Measurements from ENCODE around the gene STK39. TPM values are rescaled to one million over a fixed set of nuclear protein-coding genes. Genes with fewer than 3 reads are reported as not detected.

The STK39 gene
- polyA plus RNA-seq, 3 donors, result 33.3 to 34.8 (median 34.6) TPM

DNA sequence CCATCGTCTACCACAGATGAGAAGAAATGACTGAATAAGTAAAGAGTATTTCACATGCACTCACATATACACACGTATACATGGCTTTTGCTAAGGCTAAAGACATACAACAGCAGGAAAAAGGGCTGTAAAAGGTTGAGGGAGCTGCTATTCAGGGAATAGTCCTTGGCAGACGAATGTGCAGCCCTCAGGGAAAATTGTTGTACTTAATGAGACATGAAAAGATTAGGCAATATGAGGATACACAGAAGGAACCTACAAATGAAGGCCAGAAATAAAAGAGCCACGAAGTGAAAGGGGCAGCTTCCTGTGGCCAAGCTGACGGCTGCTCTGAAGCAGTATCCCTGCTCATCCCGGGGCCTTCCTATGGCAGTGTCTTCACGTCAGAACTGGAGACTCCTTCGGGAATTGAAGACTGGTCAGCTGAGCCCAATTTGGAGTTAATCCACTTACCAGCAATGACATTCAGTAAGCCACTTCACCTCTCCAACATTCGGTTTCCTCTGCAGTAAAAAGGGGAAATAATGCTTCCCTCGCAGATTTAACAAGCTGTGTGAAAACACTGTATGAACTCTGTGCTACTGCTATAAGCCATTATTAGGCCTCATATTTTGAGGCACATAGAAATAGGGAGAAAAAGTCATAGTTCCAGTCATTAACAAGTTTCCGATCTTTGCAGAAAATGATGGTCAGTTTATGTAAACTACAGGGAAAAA lies 221.8 kb downstream of the STK39 start:
- DNase-seq (ENCODE audit: low read depth in 3 of 3, low spot score in 2 of 3), result no peak

DNA sequence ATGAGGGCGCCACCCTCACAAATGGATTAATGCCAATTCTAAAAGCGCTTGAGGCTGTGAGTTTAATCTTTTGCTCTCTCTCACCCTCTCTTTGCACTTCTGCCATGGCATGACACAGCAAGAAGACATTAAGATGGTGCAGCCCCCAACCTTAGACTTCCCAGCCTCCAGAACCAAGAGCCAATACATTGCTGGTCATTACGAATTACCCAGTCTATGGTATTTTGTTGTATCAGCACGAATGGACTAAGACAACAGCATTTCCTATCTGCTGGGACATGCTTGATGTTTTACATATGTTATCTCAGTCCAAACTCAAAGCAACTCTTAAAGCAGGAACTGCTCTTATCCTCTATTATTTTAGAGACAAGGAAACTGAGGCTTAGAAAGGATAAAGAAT lies 222.9 kb downstream of the STK39 start:
- DNase-seq (ENCODE audit: low read depth in 3 of 3, low spot score in 2 of 3), result no peak

DNA sequence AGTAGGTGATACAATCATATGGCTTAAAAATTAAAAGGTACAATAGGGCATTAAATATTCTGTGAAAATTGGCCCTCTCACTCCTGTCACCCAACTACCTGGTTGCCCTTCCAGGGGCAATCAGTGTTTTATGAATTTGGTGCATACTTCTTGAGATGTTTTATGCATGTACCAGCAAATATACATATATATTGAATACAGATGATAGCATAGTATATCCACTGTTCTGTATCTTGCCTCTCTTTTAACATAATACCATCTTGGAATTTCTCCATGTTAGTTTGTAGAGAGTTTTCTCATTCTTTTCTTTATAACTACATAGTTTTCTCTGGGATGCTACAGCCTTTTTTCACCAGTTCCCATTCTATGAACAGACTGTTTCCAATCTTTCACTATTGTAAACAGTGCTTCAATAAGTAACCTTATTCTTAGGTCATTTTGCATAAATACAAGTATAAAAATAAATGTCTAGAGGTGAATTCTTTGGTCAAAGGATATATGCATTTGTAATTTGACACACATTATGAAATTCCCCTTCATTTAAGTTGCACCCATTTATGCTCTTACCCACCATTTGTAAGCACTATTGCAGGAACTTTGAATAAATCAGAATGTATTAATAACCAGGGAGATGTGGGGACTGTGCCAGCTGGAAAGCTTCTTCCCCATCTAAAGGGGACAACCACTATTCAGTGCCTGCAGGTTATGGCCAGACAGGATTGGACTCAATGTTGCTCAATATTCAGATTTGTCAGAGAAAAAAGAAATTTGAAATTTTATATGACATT lies 225.4 kb downstream of the STK39 start:
- DNase-seq (ENCODE audit: low read depth in 3 of 3, low spot score in 2 of 3), result no peak

DNA sequence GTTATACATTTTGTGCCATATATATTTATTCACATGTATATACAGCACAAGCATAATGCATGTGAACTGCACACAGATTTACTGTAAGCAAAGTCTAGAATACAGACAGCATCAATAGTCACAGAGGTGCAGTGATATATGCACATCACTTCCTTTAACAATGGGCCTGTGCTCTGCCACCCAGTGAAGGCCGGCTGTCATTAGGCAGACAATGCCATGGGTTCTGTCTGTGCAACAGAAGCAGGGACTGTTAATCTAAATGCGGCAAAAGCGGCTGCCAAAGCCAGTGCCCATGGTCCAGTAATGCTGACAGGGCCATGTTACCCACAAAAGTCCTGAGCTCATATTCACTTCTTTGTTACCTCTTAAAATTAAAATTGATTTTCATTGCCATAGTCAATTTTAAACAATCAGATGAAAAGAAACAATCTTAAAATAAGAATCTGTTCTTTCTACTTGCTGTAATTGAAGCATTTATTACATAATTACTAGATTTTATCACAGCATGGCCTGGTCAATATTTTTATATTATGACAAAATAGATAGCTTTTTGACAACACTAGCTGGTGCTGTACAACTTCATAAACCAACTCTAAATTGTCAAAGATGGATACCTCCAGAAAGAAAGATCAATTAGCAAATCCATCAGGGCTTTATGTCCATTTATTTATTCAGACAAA lies 232.0 kb downstream of the STK39 start:
- no peak for DNase-seq (ENCODE audit: low read depth in 3 of 3, low spot score in 2 of 3)

DNA sequence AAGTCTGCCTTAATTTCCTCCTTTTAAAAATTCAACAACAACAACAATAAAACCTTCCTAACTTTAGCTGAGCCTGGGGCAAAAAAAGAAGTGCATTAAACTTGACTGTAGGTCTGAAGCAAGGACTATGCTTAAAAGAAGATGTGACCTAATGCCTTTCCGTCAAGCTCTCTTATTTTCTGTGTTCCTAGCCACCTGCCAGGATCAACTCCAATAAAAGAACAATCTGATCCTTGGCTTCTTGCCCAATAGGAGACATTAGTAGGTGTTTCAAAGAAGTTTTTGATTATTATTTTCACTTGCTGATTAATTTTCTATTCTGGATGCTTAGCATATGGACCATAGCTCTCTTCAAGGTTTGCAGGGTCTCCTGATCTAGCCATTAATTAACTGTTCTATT lies 237.5 kb downstream of the STK39 start:
- no peak for DNase-seq (ENCODE audit: low read depth in 3 of 3, low spot score in 2 of 3)

DNA sequence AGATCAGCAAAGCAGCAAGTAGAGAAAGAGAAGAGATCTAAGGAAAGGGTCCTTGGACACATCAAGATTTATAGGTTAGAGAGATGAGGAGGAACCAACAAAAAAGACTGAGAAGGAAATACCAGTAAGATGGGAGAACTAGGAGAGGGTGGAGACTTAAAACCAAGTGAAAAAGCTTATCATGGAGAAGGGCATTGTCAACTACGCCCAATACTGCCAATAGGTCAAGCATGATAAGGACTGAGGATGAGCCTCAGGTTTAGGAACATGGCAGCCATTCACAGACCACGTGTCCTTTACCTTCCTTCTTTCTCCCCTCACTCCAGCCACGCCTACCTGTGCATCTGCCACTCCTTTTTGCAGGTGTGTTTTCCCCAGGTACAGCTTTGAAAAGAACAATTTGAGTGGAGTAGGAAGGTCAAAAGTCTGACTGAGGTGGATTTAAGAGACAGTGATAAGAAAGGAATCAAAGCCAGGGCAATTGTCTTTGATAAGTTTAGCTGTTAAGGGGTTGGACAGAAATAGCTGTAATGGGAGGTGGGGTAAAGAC lies 238.7 kb downstream of the STK39 start:
- DNase-seq (ENCODE audit: low read depth in 3 of 3, low spot score in 2 of 3), result no peak

DNA sequence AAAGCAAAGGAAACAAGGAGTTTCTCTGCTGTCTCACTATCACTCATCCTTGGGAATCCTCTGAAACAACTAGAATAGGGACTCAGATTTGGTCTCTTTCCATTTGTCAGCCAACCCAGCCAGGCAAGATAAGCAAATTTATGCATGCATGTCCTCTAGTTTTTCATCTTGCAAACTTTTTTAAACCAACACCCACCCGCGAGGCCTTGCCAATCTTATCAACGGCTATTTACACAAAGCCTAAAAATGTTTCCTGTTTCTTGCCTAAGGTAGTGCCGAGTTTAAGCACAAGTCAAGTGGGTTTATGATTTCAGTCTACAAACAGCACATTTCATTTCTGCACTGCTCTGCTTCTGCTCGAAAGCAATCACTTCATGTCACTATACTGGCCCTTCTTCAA lies 240.9 kb downstream of the STK39 start:
- DNase-seq (ENCODE audit: low read depth in 3 of 3, low spot score in 2 of 3), result no peak

DNA sequence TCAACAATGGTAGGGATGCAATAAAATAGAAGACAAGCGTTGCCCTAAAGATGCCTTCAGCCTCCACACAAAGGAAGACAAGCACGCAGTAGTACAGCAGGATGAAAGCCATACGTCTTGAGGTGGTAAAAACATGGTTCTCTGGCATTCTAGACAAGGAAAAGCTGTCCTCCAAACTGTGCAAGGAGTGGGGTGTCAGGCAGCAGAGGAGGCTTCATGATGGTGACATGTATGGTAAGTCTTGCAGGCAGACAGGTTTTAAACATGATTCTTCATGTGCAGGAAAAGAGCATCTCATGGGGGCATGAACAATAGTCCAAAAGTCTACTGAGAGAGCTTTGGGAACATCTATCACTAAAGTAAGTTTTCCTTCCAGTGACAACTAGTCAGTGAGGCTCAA lies 241.8 kb downstream of the STK39 start:
- DNase-seq (ENCODE audit: low read depth in 3 of 3, low spot score in 2 of 3), result no peak

DNA sequence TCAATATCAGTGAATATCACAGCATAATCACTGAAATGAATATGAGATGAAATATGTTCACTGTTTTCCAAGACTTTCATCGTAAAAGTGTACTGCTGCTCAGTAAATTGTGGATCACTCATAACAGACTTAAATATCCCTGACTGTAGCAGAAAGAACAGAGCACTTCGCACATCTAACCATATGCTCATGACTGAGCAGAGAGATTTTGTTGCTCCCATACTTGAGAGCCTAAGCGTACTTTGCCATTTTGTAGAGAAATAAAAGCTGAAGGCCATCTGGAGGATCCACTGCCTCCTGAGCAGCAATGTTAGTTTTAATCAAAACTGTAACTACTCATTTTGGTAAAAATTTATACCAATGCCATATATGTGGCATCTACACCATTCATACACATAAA lies 243.5 kb downstream of the STK39 start:
- DNase-seq (ENCODE audit: low read depth in 3 of 3, low spot score in 2 of 3), result no peak

DNA sequence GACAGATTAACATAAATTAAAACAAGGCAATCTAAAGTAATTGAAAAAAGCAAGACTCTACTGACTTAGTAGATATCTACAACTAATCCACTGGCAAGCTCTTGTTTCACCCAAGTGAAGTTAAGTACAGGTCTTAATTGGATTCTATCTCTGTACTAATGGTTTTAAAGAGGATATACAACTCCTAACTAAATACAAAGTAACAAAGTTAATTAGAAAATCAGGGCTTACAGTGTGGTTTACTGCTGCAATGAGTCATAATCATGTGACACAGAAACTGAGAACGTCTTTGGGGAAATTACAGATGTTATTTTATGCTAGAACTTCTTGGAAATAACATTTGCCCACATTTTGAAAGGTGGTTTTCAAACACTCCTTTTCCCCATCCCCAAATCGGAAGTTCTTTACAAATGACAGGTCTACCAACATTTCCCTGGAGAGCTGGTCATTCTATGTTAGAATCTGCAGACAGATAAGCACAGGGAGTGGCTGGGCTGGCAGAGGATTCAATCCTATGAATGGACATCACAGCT lies 245.3 kb downstream of the STK39 start:
- no peak for DNase-seq (ENCODE audit: low read depth in 3 of 3, low spot score in 2 of 3)

DNA sequence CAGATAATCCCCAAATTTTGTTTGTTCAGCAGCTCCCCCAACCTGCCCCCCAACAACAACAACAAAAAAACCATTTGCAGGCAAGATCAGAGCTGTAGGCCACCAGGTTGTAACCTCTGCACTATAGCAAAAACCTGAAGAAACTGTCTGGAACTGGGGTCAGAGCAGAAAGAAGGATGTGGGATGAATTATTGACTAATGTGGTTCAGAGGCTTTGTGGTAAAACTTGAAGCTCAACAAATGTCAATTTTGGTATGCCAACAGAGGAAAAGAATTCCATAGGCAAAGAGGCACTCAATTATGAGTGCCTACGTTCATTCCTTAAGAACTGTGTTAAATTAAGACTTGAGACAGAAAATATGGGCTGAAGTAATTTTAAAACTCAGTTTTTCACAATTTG lies 255.1 kb downstream of the STK39 start:
- DNase-seq (ENCODE audit: low read depth in 3 of 3, low spot score in 2 of 3), result no peak

DNA sequence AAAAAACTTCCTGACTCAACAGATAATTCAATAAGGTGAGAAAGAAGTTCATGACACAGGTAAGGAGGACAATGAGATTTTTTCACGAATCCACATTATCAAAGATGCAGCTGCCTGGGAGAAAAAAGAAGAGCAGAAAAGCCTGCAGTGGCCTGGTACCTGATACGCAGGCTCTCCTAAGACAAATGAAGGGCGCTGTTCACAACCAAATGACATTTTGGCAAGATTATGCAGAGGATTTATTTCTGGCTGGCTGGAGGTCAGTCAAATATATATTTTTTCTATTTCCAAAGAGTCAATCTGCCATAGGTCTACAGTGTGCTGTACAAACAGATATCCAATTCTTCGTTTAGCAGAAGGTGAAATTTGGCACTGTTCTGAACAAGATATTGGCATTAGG lies 257.3 kb downstream of the STK39 start:
- no peak for DNase-seq (ENCODE audit: low read depth in 3 of 3, low spot score in 2 of 3)

DNA sequence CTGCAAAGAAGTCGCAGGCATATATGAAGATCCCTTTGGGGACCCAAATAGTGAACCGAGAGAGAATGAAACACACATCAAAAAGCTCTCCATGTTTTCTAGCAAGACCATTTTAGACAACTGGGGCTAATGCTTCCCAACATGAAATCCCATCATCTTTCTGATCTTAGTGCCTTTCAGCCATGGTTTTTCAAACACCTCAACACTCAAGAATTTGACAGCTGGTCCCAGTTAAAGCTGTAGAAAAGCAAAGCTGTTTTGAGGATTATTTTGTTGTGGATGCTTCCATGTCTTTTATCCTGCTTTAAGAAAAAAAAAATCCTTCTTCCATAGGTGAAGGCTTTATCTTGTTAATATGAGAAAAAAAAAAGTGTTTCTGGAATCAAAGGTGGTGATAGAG lies 259.1 kb downstream of the STK39 start:
- DNase-seq (ENCODE audit: low read depth in 3 of 3, low spot score in 2 of 3), result no peak

DNA sequence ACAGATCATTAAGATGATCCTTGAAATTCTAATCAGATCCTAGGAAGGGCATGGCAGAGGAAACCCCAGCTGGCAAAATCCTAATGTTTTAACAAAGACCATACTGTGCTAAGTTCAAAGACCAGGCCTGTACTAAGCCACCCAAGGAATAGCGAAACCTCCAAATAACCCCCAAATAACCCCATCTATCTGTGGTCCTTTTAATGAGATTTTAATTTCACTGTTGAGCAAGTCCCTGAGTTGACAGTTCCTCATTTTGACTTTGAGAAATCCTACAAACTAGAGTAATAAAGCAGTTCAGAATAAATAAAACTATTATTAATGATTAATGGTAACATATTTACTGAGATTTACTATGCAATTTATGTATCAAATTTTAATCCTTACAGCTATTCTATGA lies 259.8 kb downstream of the STK39 start:
- DNase-seq (ENCODE audit: low read depth in 3 of 3, low spot score in 2 of 3), result no peak

DNA sequence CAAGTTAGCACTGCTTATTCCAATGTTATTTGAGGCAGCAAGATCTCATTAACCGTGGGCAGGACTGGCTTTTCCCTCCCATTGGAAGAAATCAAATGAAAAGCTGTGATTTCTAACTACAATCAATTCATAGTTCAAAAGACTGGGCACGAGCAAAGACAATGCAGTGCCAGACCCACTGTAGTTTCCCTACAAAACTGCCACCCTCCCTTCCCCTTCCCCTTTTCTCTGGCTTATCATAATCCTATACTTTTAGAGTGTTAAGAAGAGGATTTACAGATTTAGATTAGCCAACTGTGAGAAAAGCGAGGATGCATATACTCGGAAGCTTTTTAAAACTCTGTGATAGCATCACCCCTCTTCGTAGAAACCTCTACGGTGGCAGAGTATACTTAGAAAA lies 260.4 kb downstream of the STK39 start:
- no peak for DNase-seq (ENCODE audit: low read depth in 3 of 3, low spot score in 2 of 3)

DNA sequence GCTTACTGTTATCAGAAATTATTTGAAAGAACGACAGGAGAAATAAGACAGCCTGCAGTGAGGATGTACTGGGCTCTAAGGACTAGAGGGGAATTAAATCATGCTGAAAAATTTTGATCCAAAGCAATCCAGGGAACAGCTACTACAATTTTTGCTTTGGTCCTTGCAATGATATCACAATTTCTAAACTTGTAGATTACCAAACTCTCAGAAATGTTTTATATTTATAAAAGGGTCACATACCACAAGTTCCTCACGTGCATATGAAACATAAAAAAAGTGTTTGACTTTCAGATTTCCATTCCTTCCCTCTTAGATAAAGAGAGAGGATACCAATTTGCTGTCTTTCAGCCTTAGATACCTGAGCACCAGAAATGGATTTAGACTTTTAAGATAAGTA lies 261.2 kb downstream of the STK39 start:
- no peak for DNase-seq (ENCODE audit: low read depth in 3 of 3, low spot score in 2 of 3)

DNA sequence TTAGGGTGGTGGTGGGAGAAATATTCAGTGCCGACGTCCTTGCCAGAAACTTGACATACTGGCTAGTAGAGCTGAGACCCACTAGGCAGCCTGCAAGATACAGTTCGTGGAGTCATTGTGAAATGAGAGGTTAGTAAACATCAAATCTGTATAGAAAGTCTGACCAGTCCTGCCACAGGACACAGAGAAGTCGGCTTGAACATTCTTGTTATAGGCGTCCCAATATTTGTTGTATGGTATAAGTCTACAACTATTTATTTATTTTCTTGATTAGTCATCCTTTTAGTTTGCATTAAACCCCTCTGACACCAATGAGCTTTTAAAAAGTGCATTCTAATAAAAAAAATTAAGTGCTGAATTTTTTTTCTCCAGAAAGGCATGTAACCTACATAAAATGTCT lies 265.4 kb downstream of the STK39 start:
- DNase-seq (ENCODE audit: low read depth in 3 of 3, low spot score in 2 of 3), result no peak

DNA sequence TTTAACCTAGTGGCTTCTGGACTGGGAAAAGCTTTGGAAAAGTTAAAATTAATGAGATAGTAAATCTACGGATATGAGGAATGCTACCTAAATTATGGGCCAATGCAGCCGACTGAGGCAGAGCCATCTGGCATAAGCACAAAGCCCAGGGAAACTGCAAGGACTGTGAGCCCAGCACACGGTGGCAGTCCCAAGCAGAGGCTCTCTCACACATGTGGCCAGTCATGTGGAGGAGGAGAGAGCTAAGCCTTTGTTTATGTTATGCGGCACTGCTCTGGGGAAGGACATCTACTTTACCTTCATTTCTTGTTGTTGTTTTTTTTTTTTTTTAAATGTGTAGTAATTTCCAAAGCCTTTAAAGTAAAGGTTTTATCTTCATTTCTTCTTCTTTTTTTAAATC lies 267.0 kb downstream of the STK39 start:
- no peak for DNase-seq (ENCODE audit: low read depth in 3 of 3, low spot score in 2 of 3)

DNA sequence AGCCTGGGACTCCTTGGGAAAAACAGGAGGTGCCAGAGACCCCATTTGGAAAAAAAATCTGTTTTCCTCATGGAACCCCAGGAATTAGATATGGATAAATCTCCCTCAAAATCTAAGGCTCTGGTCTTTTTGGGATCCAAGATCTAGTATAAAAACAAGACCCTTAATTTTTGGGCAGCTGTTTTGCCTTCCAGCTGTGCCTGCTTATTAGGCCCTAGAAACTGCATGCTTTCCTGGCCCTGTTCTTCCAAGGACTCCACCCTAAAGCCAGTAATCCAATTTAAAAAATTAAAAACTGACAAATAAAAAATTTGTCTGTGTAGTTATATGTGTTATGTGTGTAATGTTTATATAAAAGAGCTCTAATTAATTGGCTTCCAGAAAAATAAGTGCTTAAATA lies 274.6 kb downstream of the STK39 start:
- DNase-seq (ENCODE audit: low read depth in 3 of 3, low spot score in 2 of 3), result no peak

DNA sequence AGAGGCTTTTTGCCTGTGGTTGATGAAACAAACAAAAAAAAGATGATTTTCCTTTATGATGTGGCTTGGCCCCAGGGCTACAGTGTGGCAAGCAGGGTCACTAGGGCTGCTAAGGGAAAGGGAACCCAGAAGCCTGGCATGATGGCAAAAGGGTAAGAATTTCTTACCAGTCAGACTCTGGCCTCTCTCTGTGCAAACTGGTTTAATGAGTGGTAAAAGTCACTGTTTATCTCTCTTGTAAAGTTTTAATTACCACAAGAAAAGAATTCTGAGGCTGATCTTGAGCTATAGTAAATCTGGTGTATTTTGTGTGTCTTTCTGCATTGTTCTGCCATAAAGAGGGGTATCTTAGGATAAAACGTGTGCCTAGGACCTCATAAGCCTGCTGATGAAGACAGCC lies 275.4 kb downstream of the STK39 start:
- no peak for DNase-seq (ENCODE audit: low read depth in 3 of 3, low spot score in 2 of 3)

Data from right renal cortex interstitium (tissue), 3 donors.